Stimulated activated CD4-positive, alpha-beta T cell treated with anti-CD3 and anti-CD28 coated beads, Interleukin-2, amount 100 ng/mL, for 4 hours (primary cell): ENCODE data around the gene LDLRAD4.

Source experiments
- DNase-seq: peaks from one replicate; pipeline ENCODE4 v3.0.0-alpha.2; 2020; ENCODE audit warnings: low read depth

LDLRAD4 gene

DNA sequence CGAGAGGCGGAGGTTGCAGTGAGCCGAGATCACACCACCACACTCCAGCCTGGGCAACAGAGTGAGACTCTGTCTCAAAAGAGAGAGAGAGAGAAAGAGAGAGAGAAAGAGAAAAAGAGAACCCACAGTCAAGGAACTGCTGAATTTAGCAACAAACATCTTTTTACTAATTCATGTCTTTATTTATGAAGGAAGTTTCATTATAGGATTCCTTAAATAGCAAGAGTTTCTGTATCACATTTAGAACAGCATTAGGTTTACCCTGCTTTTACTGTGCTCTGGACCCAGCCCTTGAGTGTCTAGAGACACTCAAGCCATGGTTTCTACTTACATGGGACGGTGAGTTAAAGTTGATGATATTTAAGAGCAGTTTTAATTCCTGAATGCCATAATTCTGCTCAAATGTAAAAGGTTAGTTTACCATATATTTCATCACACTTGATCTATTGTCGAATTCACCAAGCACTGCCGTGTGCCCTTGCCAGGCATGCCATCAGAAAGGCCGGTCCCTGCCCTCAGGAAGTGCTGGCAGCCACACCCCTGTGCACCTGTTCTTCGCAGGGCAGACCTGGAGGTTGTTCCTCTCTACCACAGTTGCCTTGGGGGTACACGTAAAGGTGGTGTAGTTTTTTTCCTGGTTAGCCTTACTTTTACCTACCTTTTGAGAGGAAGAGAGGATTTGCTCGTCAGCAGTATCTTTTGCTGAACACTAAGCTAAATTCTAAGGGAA, 153.3 kb downstream of the LDLRAD4 start:
- DNase-seq: no peak

DNA sequence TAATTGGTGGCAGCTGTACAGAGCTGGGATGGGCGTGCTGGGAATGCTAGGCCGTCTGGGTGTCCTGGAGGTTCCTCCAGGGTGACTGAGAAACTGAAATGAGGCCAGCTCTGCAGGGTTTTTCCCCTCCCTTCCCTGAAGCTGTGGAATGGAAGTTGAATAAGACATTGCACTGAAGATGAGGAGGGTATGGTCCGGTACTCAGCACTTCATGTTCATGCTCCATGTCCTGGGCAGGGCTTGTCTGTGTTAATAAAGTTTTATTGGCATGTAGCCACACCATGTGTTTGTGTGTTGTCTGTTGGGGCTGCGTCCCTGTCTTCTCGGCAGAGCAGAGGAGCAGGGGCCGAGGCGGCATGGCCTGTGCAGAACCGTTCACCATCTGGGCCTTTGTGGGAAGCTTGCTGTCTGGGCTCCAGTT, 154.0 kb downstream of the LDLRAD4 start:
- no peak for DNase-seq

DNA sequence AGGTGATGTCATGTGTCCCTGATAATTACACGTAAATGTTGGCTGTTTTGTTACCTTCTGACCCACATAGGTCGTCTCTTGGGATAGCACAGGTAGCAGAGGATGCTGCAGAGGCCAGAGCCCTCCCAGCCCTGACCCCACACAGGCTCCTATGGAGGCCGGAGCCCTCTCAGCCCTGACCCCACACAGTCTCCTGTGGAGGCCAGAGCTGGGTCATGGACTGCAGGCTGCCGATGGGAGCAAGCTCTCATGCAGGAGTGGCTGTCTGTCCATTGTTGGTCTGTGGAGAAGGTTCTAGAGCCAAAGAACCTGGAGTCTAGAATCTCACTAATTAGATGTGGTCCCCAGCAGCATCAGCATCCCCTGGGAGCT, 155.5 kb downstream of the LDLRAD4 start:
- DNase-seq: no peak

DNA sequence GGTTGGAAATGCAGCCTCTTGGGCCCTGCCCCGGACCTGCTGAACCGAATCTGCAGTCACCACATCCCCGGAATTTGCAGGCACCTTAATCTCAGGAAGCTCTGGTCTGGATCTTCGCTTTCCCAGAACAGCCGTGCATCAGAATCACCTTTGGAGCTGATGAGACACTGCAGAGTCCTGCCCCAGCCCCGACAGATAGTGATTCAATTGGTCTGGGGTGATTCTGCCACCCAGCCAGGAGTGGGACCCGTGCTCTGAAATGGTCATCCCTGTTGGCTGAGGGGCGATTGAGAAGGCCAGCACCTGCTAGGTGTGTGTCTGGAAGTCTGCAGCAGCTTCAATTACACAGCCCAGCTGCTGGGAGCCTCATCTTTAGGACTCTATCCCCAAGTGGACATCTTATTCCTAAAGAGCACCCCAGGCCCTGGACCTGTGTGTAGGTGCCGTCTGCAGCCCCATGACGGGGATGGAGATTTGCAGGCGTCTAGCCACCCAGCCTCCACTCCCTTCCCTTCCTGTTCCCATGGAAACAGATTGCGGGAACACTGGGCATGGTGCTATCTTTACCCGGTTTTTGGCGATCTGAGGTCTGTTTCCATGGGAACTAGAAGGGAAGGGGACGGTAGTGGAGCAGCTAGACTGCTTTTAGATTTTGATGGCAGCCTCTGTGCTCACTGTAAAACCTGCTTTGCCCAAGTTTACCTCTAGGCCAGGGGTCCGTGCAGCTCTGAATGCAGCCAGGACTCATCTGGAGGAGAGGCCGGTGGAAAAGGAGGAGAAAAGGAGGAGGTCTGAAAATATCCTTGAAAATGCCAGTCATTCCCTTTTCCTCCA, 156.1 kb downstream of the LDLRAD4 start:
- DNase-seq: no peak

DNA sequence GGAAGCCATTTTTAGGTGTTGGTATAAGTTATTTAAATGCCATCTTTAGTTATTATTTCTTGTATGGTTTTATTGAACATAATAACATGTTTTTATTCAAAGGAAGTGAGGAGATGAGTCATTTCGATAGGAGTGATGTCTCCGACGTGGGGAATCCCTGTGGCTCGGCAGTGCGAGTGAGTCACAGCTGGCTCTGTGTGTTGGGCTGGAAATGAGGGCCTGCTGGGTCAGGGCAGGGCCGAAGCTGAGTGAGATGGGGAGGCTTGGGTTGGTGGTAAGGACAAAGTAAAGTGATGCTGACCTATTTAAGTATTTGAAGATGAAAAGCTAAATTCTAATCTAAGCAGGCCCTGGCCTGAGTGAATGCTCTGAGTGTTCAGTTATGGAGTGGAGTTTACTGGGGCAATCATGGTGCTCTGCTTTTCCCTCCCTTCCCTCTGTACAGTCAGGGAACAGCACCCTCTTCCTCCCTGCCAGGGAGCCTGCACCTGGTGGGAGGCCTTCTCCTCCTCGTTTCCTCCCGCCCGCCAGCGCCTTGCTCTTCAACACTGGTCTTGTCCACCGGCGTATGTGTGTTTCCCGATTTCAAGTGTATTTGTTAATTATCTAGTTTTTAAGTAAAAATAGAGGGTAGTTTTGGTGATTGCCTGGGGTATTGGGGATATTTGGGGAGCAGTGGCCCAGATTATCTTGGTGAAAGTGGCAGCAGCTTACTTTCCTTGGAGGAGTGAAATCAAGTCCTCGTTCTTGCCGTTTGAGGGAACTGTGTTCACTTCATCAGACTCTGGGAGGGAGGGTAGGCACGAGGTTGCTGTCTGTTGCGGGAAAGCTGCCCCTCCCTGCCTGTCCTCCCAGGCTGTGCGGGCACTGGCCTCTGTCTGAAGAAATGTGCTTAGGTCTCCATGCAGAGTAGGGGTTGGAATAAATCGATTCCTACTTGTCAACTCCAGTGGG, 157.0 kb downstream of the LDLRAD4 start:
- DNase-seq: peak; percentile 78

DNA sequence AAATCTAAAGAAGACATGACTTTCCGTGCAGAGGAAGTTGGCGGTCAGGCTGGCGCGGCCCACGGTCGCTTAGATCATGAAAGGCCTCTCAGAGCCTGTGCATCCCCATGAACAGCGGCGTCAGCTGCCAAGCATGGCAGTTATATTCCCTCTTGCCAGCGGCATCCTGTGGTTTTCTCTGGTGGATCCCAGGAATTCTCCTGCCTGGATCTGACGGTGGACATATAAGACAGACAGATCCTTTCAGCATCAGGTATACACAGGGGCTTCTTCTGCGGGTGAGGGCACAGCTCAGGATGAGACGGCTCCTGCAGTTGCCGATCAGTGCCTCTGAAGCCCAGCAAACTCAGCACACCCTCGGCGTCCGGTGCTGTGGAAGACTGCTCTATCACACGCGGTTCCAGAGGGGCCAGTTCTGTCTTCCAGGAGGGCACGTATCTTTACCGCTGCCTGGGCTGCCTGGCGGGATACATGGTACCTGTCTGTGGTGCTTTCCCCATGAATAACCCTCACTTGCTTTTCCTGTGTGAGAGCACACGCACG, 157.8 kb downstream of the LDLRAD4 start:
- DNase-seq: no peak

DNA sequence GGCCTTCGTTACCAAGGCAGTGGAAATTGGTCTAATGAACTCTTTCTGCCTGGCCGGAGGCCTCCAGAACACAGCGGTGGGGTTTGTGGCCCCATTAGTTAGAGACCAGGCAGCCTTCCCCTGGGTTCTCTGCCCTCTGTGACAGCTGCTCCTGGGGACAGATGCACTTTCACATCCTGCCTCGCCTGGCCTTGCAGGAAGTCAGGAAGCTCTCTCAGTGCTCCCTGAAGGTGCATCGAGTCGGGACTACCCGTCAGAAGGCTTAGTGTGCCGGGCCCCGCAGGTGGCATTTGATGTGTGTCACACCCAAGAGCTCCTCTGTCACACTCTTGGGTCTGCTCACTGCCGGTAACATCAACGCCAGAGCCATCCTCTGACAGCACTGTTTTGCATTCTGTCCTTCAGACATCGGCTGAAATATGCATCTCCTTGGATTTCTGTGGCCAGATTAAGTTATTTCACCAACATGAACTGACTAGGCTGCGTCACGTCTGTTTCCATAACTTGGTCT, 158.3 kb downstream of the LDLRAD4 start:
- DNase-seq: peak; percentile 52

DNA sequence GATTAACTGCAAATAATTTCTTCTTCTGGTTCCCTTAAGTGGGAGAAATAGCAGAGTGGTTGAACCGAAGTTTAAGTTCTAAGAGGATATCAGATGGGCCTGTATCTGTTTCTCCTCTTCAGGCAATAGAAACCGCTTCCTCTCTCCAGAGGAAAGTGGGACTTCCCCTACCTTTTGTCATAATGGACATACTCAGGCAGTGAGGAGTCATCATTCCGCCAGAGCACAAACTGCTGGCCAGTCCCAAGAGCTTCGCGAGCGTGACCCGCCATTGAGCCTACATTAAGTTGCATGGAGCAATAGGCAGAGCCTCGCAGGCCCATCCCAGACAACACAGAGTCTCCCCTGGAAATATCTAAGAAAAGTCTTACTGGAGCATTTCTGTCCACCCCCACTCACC, 158.9 kb downstream of the LDLRAD4 start:
- no peak for DNase-seq

DNA sequence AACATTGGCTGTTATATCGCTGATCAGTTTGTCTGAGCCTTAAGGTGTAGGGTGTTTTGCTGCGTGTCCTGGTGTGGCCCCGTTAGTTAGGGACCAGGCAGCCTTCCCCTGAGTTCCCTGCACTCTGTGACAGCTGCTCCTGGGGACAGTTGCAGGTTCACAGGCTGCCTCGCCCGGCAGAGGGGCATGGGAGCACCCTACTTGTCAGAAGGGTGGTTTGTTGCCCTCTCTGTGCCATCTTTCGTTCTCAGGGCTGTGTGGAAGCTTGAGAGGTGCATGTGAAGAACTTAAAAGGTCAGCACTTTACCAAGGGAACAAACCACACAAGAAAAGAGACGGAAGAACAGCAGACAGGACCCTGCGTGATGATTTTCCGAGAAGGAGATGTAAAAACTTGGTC, 159.6 kb downstream of the LDLRAD4 start:
- DNase-seq: no peak

DNA sequence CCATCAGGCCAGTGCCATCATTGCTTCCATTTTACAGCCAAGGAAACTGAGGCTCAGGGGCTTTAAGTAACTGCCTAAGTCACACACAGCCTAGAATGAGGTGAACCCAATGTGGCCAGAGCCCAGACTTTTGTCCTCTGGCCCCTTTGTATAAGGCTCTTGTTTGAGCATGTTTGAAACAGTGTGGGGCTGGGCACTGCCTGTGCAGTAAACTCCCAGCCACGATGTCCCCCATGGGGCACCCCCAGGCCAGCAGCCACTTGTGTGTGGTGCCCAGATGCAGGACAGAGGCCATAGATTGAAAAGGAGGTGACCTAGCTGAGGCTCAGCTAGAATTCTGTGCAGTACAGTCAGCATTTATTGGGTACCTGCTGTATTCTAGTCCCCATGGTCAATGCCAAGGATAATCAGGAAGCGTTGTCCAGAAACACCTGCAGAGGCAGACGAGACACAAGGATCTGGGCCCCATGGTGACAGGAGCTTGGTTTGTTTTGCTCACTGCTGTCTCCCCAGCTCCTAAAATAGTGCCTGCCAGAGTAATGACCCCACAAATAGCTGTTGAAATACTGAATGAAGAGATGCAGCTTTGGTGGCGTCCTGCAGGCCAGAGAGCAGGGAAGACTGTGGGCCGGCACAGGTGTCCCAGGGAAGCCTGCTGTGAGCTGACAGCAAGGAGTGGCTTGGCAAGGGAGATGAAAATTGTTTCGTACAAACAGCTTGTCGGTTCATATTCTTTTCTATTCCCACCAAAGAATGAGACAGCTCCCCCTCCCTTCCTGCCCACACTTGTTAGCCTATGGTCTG, 160.7 kb downstream of the LDLRAD4 start:
- DNase-seq: no peak

DNA sequence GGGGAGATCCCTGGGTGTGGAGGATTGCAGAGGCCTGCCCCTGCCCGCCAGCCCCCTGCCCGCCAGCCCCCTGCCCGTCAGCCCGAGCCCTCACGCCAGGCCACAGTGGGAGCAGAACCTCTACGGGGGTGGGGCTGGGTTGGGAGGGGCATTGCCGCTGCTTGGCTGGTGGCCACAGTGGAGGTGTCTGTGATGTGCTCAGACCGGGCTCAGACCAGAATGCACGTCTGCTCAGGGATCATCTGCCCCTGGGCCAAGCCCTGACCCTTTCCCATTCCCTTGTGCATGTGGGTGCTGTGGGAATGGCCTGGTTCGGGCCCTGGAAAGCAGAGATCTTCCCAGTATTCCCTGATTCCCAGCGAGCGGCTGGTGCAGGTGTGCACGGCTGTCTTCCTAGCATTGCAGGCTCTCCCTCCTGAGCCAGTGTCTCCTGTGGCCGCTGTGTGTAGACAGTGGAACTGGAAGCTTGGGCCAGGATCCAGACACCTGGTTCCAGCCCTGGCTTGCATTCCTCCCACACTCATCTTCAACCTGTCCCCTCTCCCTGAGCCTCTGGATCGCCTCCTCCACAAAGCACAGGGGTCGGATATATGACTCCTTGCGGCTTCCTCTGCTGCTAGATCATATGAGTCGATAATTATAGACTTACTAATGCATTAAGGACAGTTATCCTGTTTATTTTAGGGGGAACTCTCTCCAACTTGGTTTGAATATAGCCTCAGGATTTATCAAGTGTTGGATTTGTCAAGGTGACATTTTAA, 161.6 kb downstream of the LDLRAD4 start:
- no peak for DNase-seq

DNA sequence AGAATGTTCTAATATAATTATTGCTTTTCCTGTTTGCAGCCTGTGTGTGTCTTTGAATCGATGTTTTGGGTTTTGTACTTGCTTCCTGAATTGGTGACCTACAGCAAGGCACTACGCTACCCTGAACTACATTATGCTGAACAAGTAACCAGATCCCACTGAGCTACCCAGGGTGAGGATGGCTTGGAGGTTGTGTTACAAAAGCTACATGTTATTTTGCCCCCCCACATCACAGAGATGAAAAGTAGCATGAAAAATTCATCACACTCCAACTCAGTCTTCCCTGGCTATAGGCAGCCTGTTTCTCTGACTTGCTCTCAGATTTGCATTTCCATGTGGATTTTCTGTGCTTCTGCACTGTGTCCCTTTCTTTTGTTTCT, 162.1 kb downstream of the LDLRAD4 start:
- no peak for DNase-seq

DNA sequence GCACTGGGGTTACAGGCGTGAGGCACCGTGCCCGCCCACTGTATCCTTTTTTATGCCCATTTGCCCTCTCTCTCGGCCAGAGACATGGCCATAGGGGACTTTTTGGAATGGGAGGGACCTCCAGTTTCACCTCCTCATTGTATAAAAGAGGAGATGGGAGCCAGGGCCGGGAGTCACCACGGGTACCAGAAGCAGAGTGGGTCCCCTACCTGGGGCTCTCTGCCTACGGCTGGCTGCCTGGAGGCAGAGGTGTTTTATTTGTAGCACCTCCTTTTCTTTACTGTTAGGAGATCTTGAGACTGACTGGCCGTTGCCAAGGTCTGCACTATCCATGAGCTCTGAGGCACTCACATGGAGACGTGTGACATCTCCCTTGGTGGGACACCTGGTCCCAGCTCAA, 162.8 kb downstream of the LDLRAD4 start:
- no peak for DNase-seq

DNA sequence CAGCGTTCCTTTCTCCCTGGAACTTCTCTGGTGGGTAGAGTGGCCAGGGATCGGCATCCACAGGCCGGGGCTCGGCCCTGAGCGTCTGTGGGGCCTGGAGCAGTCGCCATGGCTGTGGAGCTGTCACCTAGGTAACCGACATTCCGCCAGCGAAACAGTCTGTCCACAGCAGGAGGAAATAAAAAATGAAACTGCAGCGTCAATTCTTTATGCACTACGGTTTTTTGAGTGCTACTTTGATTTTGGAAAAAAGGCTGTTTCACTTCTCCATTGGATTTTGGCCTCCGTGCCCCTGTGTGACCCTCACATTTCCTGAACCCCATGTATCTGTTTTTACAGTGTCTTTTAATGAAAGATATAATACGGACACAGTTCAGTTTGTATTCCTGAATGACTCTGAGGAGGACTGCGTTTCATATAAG, 163.4 kb downstream of the LDLRAD4 start:
- DNase-seq: no peak

DNA sequence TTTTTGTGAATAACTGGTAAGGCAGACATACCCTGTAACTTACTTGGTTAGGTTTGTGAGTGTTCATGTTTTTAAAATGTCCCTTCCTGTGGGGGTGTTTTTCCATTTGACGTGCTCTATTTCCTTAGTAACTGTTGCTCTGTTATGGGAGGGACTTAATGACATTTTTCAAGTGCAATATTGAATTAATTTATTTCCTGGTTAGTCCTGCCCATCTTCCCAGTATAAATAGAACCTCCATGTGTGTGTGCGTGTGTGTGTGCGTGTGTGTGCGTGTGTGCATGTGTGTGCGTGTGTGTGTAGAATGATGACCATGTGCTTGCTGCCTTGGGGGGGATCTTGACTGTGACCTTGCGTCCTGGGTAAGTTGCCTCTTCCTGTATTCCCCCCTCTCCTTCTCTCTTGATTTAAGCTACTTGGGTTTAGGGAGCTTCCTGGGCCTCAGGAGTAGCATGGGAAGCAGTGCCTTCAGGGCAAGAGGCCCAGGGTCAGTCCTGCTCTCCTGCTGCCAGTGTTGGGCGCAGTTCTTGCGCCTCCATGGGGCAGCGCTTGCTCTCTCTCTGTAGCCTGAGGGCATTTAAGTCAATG, 163.9 kb downstream of the LDLRAD4 start:
- no peak for DNase-seq

DNA sequence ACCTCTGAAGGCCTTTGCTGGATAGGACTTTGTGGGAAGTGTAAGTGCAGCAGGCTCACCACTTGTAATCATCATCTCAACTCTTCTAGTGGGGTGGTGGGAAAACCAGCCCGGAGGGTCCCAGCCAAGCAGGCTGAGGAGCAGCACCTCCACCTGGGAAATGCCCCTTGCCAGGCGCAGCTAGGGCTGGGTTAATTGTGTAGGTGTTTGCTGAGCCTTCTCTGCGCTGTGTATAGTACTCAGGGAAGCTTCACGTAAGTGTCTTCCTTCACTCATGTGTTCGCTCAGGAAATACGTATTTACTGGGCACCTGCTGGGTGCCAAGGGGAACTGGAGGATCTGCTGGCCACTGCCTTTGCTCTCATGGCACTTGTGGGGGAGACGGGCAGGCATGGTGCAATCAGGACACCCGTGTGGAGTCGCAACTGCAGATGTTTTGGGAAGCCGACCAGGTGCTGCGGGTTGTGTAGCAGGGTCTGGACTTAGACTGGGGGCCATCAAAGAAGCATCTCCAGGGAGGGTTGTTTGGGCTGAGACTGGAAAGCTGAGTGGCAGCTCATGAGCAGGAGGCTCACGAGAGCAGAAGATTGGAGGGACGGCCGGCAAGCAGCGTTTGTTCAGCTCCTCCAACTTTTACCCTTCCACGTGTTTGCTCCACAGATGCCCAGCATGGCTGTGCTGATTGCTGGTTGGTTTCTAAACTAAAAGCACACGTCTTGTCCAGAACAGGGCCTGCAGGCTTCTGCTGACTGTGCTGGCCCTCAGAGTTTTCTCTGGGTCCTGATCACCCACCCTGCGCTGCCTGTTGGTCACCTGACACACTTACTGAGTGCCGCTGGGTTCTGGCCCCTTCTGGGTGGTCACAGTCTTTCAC, 164.6 kb downstream of the LDLRAD4 start:
- no peak for DNase-seq

DNA sequence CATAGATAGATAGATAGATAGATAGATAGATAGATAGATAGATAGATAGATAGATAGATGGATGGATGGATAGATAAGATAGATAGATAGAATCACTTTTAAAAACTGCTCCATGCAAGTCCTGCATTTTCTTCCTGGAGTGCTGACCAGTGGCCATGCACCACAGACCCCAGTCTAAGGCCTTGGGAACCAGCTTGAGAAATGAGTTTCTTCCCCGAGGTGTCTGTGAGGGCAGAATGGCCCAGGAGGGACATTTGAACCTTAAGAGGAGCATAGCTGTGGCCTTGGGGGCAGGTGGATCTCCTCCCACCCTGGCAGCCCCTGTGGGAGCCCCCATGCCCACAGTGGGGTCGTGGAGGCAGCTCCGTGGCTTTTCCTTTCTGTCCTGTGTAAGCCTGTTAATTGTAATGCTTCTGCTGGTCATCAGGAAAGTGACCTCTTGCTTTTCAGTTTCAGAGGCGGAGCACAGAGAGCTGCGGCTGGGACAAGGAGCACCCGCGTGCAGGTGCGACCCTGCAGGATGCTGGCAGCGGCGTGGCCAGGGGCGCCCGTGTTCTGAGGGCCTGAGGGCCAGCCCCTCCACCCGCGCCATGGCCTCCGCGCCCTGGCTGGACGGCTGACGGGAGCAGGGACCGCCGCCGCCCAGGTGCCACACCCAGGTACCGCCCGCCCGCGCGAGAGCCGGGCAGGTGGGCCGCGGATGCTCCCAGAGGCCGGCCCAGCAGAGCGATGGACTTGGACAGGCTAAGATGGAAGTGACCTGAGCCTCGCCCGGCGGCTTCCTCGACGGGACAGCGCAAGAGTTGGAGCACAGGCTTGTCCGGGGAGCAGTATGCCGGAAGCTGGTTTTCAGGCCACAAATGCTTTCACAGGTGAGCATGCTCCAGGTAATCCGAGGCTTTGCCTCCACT, 168.6 kb downstream of the LDLRAD4 start:
- no peak for DNase-seq
